DOHH2 (cell line): Measurements from ENCODE around the gene RAMACL.

ENCODE experiments used
- EZH2phosphoT487 ChIP-seq: fragments of 200-600 bp; sonication (generic); IDR thresholded peaks from 2 replicates; pipeline ENCODE4 v1.6.1; 2017; ENCODE audit warnings: borderline replicate concordance, mild to moderate bottlenecking, antibody characterized with exemption, low read length, moderate library complexity, mixed read lengths
- TF ChIP-seq, protein P1 (sequence below): fragments of 200-600 bp; sonication (generic); IDR thresholded peaks from one replicate; pipeline ENCODE4 v1.5.1; 2014; ENCODE audit warnings: antibody characterized with exemption, mild to moderate bottlenecking, low read depth, low read length; ENCODE audit not compliant: poor library complexity, severe bottlenecking

DNA sequence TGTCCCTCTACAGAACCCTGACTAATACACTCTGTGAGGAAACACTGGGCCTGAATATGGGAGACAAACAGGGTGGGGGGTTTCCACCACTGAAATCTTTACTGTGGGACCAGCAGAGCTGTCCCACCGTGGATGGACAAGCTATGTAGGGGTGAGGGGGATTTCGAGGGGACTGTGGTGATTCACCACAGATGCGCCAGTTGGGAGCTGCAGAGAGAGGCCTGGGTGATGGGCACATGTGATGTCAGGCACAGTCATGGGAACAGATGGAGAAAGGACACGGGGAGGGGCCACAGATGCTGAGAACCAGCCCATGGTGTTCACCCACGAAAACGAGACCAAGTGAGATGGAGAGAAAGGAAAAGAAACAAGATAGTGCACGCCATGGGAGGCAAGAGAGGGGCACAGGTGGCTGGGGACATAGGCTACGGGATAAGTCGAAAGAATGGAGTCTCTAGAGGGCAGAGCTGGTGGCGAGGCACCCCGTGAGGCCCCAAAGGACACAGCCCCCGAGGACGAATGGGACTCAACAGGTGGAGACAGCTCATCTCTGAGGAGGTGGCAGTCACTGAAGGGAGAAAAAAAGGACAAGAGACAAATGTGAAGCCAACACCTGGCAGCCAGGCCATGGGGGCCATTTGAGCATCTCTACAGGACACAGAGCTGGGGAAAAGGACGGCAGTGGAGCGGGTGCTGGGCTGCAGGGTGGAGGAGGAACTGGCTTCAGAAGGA, 10.5 kb upstream of the RAMACL start:
- TF ChIP-seq, protein P1, sequence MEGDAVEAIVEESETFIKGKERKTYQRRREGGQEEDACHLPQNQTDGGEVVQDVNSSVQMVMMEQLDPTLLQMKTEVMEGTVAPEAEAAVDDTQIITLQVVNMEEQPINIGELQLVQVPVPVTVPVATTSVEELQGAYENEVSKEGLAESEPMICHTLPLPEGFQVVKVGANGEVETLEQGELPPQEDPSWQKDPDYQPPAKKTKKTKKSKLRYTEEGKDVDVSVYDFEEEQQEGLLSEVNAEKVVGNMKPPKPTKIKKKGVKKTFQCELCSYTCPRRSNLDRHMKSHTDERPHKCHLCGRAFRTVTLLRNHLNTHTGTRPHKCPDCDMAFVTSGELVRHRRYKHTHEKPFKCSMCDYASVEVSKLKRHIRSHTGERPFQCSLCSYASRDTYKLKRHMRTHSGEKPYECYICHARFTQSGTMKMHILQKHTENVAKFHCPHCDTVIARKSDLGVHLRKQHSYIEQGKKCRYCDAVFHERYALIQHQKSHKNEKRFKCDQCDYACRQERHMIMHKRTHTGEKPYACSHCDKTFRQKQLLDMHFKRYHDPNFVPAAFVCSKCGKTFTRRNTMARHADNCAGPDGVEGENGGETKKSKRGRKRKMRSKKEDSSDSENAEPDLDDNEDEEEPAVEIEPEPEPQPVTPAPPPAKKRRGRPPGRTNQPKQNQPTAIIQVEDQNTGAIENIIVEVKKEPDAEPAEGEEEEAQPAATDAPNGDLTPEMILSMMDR = no peak
- no peak for TF ChIP-seq EZH2phosphoT487
